Activated CD8-positive, alpha-beta T cell treated with anti-CD3 and anti-CD28 coated beads for 36 hours (primary cell): ENCODE measurements around the gene ZMYND10. TPM values are rescaled to one million over a fixed set of nuclear protein-coding genes. Genes with fewer than 3 reads are reported as not detected.

ENCODE experiments used
- ATAC-seq: fragments of 200-7000 bp; cut with Tn5 transposase; one replicate; pipeline ENCODE4 v1.10.0; 2021; ENCODE audit warnings: mild to moderate bottlenecking, moderate library complexity
- CTCF ChIA-PET: fragments of 350-600 bp; sonication (Branson Sonifier 250); formaldehyde crosslinking; loops from one replicate; lab custom pipeline; 2021; ENCODE audit warnings: antibody characterized with exemption; lab: Charles Lee
- POLR2A ChIA-PET: fragments of 350-600 bp; sonication (Branson Sonifier 250); formaldehyde crosslinking; loops from one replicate; lab custom pipeline; 2021; ENCODE audit warnings: antibody characterized with exemption; lab: Charles Lee
- DNase-seq: peaks from one replicate; pipeline ENCODE4 v3.0.0-alpha.2; 2020
- H3K27ac Mint-ChIP-seq: one replicate; pipeline ENCODE4 v1.8.0; 2021; ENCODE audit warnings: mild to moderate bottlenecking, mixed read lengths
- H3K27me3 Mint-ChIP-seq: one replicate; pipeline ENCODE4 v1.8.0; 2021; ENCODE audit warnings: mixed read lengths
- H3K36me3 Mint-ChIP-seq: one replicate; pipeline ENCODE4 v1.8.0; 2021; ENCODE audit warnings: low read depth, mixed read lengths
- H3K4me1 Mint-ChIP-seq: one replicate; pipeline ENCODE4 v1.8.0; 2021; ENCODE audit warnings: low read depth, mixed read lengths
- H3K4me3 Mint-ChIP-seq: one replicate; pipeline ENCODE4 v1.8.0; 2021; ENCODE audit warnings: mild to moderate bottlenecking, moderate library complexity, mixed read lengths
- H3K9me3 Mint-ChIP-seq: one replicate; pipeline ENCODE4 v1.8.0; 2021; ENCODE audit warnings: mixed read lengths
- intact Hi-C: fragments of 100-400 bp; cut with micrococcal nuclease; formaldehyde crosslinking; loops from one replicate; pipeline ENCODE4 v1.10.0; 2022
- total RNA-seq, 2 experiments: library from RNA; stranded (reverse); gene quantifications; one replicate each; pipeline ENCODE4 v1.2.3, GENCODE V29; 2021
- TF ChIP-seq, protein P1 (sequence below): fragments of 200-600 bp; IDR thresholded peaks from one replicate; pipeline ENCODE4 v1.8.0; 2022; ENCODE audit warnings: antibody characterized with exemption, mild to moderate bottlenecking

The ZMYND10 gene
- total RNA-seq, 2 experiments from 2014 or later = 1.5 to 2.6 TPM

DNA sequence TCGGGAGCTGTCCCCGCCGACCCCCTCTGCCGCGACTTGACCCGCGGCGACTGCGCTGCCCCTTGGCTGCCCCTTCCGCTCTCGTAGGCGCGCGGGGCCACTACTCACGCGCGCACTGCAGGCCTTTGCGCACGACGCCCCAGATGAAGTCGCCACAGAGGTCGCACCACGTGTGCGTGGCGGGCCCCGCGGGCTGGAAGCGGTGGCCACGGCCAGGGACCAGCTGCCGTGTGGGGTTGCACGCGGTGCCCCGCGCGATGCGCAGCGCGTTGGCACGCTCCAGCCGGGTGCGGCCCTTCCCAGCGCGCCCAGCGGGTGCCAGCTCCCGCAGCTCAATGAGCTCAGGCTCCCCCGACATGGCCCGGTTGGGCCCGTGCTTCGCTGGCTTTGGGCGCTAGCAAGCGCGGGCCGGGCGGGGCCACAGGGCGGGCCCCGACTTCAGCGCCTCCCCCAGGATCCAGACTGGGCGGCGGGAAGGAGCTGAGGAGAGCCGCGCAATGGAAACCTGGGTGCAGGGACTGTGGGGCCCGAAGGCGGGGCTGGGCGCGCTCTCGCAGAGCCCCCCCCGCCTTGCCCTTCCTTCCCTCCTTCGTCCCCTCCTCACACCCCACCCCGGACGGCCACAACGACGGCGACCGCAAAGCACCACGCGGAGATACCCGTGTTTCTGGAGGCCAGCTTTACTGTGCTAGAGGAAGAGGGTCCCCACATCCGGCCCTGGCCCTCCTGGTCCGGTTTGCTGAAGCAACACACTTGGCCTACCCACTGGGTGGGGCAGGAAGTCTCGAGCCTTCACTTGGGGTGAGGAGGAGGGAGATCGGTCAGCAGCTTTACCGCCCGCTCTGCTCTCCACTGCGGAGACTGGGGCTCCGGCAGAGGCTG, 4.8 kb downstream of the ZMYND10 start, which contains the start of gene RASSF1:
RASSF1 (minus strand) TSS at position 389 of the 882 bp plus-strand sequence; CDS start at position 358, 31 bp downstream.
- Mint-ChIP-seq H3K4me1 (peaks cover 26% of the 10 kb centered on the region), H3K4me3 (peak within 1 kb of the TSS; percentile 88), H3K36me3 (peaks cover 37% of the 10 kb centered on the region), H3K27ac (peak within 1 kb of the TSS; percentile 91), H3K27me3 (no peaks in the 10 kb centered on the region), H3K9me3 (no peaks in the 10 kb centered on the region)
- peak; percentile 87 for DNase-seq
- TF ChIP-seq, protein P1, sequence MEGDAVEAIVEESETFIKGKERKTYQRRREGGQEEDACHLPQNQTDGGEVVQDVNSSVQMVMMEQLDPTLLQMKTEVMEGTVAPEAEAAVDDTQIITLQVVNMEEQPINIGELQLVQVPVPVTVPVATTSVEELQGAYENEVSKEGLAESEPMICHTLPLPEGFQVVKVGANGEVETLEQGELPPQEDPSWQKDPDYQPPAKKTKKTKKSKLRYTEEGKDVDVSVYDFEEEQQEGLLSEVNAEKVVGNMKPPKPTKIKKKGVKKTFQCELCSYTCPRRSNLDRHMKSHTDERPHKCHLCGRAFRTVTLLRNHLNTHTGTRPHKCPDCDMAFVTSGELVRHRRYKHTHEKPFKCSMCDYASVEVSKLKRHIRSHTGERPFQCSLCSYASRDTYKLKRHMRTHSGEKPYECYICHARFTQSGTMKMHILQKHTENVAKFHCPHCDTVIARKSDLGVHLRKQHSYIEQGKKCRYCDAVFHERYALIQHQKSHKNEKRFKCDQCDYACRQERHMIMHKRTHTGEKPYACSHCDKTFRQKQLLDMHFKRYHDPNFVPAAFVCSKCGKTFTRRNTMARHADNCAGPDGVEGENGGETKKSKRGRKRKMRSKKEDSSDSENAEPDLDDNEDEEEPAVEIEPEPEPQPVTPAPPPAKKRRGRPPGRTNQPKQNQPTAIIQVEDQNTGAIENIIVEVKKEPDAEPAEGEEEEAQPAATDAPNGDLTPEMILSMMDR = no peak
- CTCF ChIA-PET = interaction anchor here (0.9 to 1.5 kb wide), 7 partner anchors 9 to 273 kb away, joined by 3 to 7 read pairs (median 3); partner anchors contain the start of genes CYB561D2, HYAL3, NAA80 and NPRL2
- intact Hi-C loops = no loop called here
- POLR2A ChIA-PET = interaction anchor here (0.7 to 12.3 kb wide), 11 partner anchors 8 to 270 kb away, joined by 3 to 137 read pairs (median 5); partner anchors contain the start of genes C3orf18, CISH, CYB561D2 and HEMK1
- ATAC-seq = peak; percentile 37

DNA sequence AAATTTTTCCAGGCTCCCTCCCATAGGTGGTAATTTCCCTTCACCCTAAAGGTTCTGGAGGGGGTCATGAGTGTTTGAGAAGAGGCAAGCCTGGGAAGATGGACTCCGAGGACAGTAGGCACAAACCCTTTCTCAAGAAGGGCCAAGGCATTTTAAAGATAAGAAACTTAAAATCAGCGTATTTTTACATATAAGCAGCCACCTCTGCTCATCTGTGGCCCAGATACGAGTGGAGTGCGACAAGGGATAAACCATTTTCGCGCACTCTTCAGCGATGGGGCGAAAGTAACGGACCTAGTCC, 5.4 kb downstream of the ZMYND10 start:
- ChIA-PET CTCF (interaction anchor here (0.9 to 1.5 kb wide), 5 partner anchors 9 to 273 kb away, joined by 3 to 7 read pairs (median 3); partner anchors contain the start of genes CYB561D2, HYAL3, NAA80 and NPRL2), POLR2A (interaction anchor here (0.8 to 12.3 kb wide), 11 partner anchors 7 to 270 kb away, joined by 3 to 137 read pairs (median 8); partner anchors contain the start of genes C3orf18, CISH, CYB561D2 and HEMK1)
- DNase-seq (no peak), ATAC-seq (no peak)
- H3K27ac Mint-ChIP-seq = peak overlapping the region; percentile 91
- peaks cover 28% of the 10 kb centered on the region for H3K4me1 Mint-ChIP-seq
- peaks cover 43% of the 10 kb centered on the region for H3K36me3 Mint-ChIP-seq
- TF ChIP-seq, protein P1 = no peak
- intact Hi-C loops = no loop called here
- peak overlapping the region; percentile 88 for H3K4me3 Mint-ChIP-seq
- no peaks in the 10 kb centered on the region for H3K27me3 Mint-ChIP-seq
- H3K9me3 Mint-ChIP-seq = no peaks in the 10 kb centered on the region

DNA sequence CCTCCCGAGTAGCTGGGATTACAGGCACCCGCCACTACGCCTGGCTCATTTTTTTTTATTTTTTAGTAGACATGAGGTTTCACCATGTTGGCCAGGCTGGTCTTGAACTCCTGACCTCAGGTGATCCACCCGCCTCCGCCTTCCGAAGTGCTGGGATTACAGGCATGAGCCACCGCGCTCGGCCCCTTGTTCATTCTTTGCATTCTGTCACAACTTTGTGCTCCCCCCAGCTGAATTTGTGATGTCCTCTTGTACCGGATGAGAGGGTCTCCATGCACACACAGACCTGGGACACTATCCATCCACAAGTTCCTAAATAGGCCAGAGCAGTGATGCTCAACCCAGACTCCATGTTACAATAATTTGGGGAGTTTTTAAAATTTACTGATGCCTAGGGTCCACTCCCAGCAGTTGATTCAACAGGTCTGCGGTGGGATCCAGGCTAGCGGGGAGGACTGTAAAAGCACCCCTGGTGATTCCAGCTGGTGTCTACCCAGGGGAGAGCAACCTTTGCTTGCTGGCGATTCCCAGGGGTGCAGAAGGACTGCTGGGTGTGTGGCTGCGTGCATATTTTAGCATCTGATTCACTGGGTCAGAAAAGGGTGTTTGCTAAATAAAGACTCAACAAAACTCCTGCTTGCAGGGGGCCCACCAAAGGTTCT, 5.9 kb downstream of the ZMYND10 start:
- CTCF ChIA-PET = interaction anchor here (1.2 to 3.4 kb wide), 2 partner anchors 13 to 274 kb away, joined by 3 to 15 read pairs; partner anchors contain the start of genes CYB561D2 and NPRL2
- H3K9me3 Mint-ChIP-seq = no peaks in the 10 kb centered on the region

DNA sequence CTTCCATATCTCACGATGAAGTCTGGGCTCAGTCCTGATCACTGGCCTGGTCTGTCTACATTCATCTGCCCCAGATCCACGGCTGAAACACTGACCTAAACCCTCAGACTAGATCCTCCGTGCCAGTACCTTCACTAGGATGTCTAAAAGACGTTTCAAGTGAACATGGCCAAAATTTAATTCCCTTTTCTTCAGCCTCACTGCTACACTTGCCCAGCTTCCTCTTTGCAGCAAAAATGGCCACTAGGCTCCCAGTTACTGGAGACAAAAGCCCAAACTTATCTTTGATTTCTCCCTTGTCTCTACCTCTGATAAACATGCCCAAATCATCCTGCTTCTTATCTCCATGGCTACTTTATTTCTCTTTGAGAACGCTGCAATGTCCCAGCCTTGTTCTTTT, 6.6 kb downstream of the ZMYND10 start:
- no peak for DNase-seq
- ChIA-PET POLR2A (interaction anchor here (1.0 to 12.3 kb wide), 12 partner anchors 8 to 271 kb away, joined by 3 to 137 read pairs (median 16); partner anchors contain the start of genes C3orf18, CISH, CYB561D2 and HEMK1), CTCF (interaction anchor here (0.7 to 3.4 kb wide), 7 partner anchors 8 to 233 kb away, joined by 3 to 18 read pairs (median 6); partner anchors contain the start of genes CYB561D2, NPRL2, TMEM115 and ZMYND10)
- Mint-ChIP-seq H3K4me1 (peaks cover 37% of the 10 kb centered on the region), H3K27me3 (no peaks in the 10 kb centered on the region), H3K27ac (peak overlapping the region; percentile 91), H3K36me3 (peaks cover 52% of the 10 kb centered on the region), H3K9me3 (no peaks in the 10 kb centered on the region), H3K4me3 (peak overlapping the region; percentile 88)
- TF ChIP-seq, protein P1 = no peak
- ATAC-seq = no peak
- intact Hi-C loops = no loop called here

More for the DNA sequence above, 5.9 kb downstream of the ZMYND10 start:
- Mint-ChIP-seq H3K27me3 (no peaks in the 10 kb centered on the region), H3K36me3 (peaks cover 45% of the 10 kb centered on the region), H3K27ac (peak overlapping the region; percentile 91), H3K4me3 (peak overlapping the region; percentile 88), H3K4me1 (peaks cover 31% of the 10 kb centered on the region)
- TF ChIP-seq, protein P1 = no peak
- intact Hi-C loops = no loop called here
- DNase-seq (no peak), ATAC-seq (no peak)
- POLR2A ChIA-PET = interaction anchor here (1.3 to 12.3 kb wide), 8 partner anchors 8 to 271 kb away, joined by 3 to 137 read pairs (median 36); partner anchors contain the start of genes C3orf18, CISH, CYB561D2 and HEMK1
